Suppressor macrophage treated with lipopolysaccharide for 1 hour (primary cell): ENCODE results near the gene CCDC172.

Experiments used
- DNase-seq, 3 donors: peaks; one replicate each; pipeline ENCODE4 v3.0.0-alpha.2; 2020 to 2022

CCDC172 gene

DNA sequence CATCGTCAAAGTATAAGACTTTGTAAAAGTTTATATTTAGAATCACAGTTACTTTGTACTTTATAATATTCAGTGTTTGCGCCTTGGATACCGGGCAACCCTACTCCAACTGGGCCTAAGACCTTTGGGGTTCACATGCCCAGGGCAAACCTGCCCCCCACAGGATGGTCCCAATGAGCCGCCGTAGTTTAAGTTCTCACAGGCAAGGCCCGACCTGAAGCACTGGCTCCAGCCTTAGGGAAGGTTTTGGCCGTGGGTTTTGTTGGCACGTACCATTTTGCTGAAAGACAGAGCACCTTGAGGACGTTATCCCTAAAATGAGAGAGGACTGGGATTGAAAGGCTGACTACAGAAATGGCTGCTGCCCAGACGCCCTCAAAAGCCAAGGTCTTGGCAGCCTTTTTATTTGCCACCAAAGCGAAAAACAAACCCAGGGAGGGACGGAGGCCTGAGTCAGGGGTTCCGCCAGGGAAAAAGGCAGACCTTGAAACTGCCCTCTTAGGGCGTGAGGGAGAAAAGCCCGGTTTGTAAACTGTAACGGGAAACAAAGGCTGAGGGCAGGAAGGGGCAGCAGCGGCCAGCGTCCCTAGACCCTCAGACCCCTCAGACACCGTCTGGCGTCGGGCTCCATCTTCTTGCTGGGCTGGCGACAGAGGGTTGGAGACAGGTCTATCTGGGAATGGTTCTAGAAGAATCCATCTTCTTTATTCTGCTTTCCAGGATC lies at the start of gene CCDC172:
CCDC172 (plus strand) TSS at position 222 of the 724 bp plus-strand sequence. CDS start 564 bp downstream, outside the sequence.
- DNase-seq: no peak

GRCh38 chr10:116276981-116277380 lies 47.3 kb upstream of the CCDC172 start:
- DNase-seq: no peak

DNA sequence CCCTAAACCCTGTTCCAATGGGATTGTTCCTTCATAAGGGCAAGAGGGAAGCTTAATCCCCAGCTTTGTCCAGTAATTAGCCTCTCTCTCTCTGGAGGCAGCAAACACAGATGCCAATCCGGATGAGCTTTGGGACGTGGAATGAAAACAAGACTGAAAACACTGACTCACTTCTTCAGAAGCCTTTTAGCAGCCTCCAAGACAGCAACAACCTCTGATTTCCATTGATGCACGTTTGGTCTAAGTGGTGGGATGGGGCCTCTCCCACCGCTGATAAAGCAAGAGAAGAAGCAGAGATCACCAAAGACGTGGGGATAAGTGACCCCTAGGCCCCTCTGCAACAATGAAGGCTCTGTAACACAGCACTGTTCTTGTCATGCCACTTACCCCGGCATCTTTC lies 45.4 kb upstream of the CCDC172 start:
- no peak for DNase-seq

GRCh38 chr10:116281775-116282174 lies 42.5 kb upstream of the CCDC172 start:
- DNase-seq: no peak

- DNase-seq: no peak
These were observed 37.5 kb upstream of the CCDC172 start for GRCh38 chr10:116286626-116287200.

DNA sequence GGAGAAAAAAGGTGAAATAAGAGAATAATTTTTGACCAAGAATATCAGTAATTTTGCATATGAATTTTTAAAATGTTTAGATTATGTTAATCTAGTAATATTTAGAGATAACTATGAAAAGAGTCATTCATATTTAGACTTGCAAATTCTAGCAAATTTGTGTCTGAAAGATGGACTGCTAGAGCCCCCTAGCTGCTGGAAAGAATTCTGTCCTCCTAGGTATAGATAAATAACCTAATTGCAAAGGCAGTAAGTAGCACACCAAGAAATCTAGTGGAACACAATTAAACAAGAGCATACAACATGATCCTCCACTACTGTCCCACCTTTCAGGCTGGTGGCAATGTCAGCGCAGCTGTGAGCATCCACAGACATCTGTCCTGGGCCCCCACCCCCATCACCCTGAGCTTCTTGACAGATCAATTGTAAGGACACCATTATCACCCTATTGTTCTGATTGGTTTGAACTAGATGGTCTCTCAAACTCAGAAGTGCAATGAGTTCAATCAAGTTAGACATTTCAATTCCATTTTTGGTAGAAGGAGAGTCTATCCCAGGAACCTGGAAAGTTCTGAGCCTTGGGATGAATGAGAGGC lies 36.2 kb upstream of the CCDC172 start:
- DNase-seq: peak; percentile 31 to 59 (median 53)

GRCh38 chr10:116289652-116290051 lies 34.6 kb upstream of the CCDC172 start:
- no peak for DNase-seq

- DNase-seq: no peak
These were observed 31.8 kb upstream of the CCDC172 start for GRCh38 chr10:116292493-116292892.

- DNase-seq: no peak
These were observed 27.9 kb upstream of the CCDC172 start for GRCh38 chr10:116296291-116296721.

GRCh38 chr10:116298586-116298985 lies 25.7 kb upstream of the CCDC172 start:
- DNase-seq: no peak

GRCh38 chr10:116300542-116300941 lies 23.7 kb upstream of the CCDC172 start:
- DNase-seq: no peak

- no peak for DNase-seq
These were observed 19.3 kb upstream of the CCDC172 start for GRCh38 chr10:116304923-116305322.

DNA sequence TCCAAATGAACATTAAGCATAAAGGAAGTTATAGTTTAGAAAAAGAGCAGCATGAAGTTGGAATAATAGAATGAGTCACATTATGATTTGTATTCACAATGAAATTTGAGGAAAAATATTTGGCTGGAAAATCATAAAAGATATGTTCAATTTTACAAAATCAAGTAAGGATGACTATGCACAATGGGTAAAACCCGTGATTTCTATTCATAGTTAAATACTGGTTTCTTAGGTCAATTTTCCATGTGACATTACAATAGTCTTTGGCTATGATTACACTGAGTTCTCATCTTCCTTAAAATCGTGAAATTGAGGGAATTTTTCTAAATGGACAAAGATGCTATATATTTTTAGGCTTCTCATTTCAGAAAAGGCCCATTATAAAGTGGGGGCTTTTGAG lies 17.4 kb upstream of the CCDC172 start:
- DNase-seq: no peak

DNA sequence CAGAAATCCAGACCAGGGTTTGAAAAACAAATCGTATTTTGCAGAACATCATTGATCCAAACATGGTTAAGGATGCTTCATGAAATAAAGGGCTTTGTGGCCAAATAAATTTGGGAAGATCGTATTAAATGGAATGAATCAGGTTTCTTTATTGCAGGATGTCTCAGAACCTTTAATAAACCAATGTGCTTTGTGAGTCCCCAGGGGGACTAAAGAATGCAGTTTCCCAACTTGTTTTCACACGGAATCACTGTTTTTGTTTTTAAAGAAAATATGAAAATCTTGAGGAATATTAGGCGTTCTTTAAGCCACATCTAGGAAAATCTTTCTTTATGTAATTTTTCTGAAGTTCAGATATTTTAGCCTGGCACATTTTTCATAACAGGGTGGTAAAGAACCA lies 16.8 kb upstream of the CCDC172 start:
- no peak for DNase-seq

DNA sequence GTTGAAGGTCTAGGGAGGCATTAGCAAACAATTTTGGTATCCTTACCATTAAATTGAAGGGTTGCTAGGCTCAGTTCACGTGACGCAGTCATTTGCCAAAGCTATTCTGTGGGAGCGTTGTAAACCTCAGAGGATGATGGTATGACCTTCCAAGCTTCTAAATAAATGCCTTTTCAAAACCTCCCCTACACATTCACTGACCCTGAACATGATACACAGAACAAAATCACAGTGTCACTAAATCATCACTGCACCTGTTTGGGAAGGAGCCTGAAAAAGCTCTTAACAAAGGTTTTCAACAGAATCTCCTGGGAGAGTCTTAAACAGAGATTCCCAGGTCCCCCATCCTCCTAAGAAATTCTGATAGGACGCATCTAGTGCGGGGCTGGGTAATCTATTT lies 13.2 kb upstream of the CCDC172 start:
- no peak for DNase-seq

GRCh38 chr10:116311706-116312490 lies 12.3 kb upstream of the CCDC172 start:
- no peak for DNase-seq

- DNase-seq: no peak
These were observed 11.7 kb upstream of the CCDC172 start for GRCh38 chr10:116312548-116312947.

DNA sequence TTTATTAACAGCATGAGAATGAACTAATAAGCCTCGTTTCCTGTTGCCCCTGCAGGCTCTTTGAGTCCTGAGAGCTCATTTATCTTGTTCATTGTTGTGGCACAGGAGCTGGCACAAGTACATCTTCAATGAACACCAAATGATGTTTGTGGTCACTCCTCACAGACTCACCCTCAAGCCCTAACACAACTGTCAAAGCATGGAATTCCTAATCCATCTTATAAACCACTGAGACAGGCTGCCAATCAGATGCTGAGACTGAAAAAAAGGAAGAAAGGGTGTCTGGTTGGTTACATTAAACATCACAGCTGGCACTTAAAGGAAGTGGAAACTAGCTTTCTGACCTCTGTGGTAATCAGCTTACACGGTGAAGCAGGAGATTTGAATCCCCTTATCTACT lies 7.7 kb upstream of the CCDC172 start:
- peak in 2 of 3 donors; percentile 0 to 3 for DNase-seq

DNA sequence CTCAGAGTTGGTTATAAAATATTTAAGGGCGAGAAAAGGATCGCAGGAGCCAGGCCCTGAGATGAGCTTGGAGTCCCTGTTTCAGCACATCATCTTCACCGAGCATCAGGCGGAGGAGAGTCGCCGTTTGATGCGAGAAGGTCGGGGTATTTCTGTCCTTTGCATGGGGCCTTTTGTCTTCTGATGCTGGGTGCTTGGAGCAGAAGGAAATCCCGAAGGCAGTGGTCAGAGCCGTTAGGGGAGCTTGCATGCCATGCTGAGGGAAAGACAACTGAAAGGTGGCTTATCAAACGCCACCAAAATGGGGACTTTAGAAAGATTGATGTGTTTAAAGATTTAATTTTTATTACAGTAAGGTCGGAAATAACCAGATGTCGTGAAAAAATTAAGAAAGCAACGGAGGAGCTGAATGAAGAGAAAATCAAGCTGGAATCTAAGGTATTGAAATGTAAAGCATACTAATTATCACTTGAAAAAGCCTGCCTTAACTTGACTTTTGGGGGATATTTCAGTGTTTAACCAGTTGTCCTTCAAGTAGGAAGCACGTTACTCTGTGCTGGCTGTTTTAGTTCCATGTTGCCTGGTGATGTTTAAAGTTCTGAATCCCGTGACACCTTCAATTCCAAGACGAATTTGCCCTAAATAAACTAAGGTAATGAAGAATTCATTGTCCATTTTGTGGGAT lies 845 bp downstream of the CCDC172 start:
- no peak for DNase-seq

- DNase-seq: no peak
These were observed 1.7 kb downstream of the CCDC172 start for GRCh38 chr10:116325987-116326386.

GRCh38 chr10:116329153-116329552 lies 4.9 kb downstream of the CCDC172 start:
- no peak for DNase-seq

DNA sequence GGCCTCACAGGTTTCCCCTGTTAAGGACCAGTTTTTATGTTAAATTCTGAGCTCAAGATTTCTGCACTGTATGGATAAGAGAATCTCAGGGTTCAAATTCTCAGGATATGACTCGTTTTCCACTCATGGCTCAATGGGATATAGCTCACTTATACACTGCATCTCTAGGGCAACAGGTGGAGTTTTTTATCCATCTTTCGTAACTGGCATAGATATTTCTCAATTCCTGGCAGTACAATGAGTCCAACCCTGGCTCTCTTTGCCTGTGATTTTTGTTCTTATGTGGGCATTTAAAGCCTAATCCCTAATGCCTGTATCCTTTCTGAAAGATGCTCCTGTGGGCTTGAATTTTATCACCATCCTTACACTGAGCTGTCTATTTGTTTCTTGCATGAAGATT lies 7.6 kb downstream of the CCDC172 start:
- DNase-seq: no peak

- no peak for DNase-seq
These were observed 12.6 kb downstream of the CCDC172 start for GRCh38 chr10:116336866-116337265.
